SKM-1 (cell line): ENCODE data around the gene NEFH.

Experiments used
- DNase-seq: peaks from one replicate; lab custom pipeline; 2025; ENCODE audit not compliant: unreplicated experiment; lab: John Stamatoyannopoulos, UW

The NEFH gene

GRCh38 chr22:29539105-29539504 is 59.1 kb downstream of the NEFH start:
- no peak for DNase-seq
